Fibroblast of pulmonary artery (primary cell): ENCODE data around the gene KRTAP5-5.

Experiments used
- DNase-seq: peaks from one replicate; pipeline ENCODE4 v3.0.0-alpha.2; 2010; ENCODE audit warnings: low read depth
- H3K4me3 ChIP-seq: replicated peaks from 2 replicates; pipeline ENCODE4 v1.5.1; 2011; ENCODE audit warnings: low read depth, mild to moderate bottlenecking, control low read depth, low read length, moderate library complexity
- CTCF ChIP-seq: IDR thresholded peaks from 2 replicates; pipeline ENCODE4 v1.5.1; 2011; ENCODE audit warnings: mild to moderate bottlenecking, control low read depth, low read length, inconsistent platforms; ENCODE audit errors: missing control alignments

The KRTAP5-5 gene

GRCh38 chr11:1631066-1631568 is 1.5 kb downstream of the KRTAP5-5 start:
- TF ChIP-seq CTCF, result no peak
- no peak overlapping the region for H3K4me3 ChIP-seq
- no peak for DNase-seq

- TF ChIP-seq CTCF, result no peak
- no peak for DNase-seq
- H3K4me3 ChIP-seq, result no peak overlapping the region
These were observed 2.6 kb downstream of the KRTAP5-5 start for GRCh38 chr11:1632053-1632714.

GRCh38 chr11:1633864-1634263 is 4.3 kb downstream of the KRTAP5-5 start:
- H3K4me3 ChIP-seq, result no peak overlapping the region
- no peak for TF ChIP-seq CTCF
- DNase-seq, result no peak

- no peak for DNase-seq
- H3K4me3 ChIP-seq, result no peak overlapping the region
- no peak for TF ChIP-seq CTCF
These were observed 6.8 kb downstream of the KRTAP5-5 start for GRCh38 chr11:1636291-1636950.

GRCh38 chr11:1637628-1638027 is 8.1 kb downstream of the KRTAP5-5 start:
- no peak for DNase-seq
- H3K4me3 ChIP-seq, result no peak overlapping the region
- no peak for TF ChIP-seq CTCF

- TF ChIP-seq CTCF, result no peak
- no peak overlapping the region for H3K4me3 ChIP-seq
- no peak for DNase-seq
These were observed 8.8 kb downstream of the KRTAP5-5 start for GRCh38 chr11:1638344-1638743.
